ENCODE measurements around the gene BBS12. TPM values are rescaled to one million over a fixed set of nuclear protein-coding genes. Genes with fewer than 3 reads are reported as not detected.

BBS12 gene
- total RNA-seq, 1 experiment from 2014 or later: 2.4 TPM

DNA sequence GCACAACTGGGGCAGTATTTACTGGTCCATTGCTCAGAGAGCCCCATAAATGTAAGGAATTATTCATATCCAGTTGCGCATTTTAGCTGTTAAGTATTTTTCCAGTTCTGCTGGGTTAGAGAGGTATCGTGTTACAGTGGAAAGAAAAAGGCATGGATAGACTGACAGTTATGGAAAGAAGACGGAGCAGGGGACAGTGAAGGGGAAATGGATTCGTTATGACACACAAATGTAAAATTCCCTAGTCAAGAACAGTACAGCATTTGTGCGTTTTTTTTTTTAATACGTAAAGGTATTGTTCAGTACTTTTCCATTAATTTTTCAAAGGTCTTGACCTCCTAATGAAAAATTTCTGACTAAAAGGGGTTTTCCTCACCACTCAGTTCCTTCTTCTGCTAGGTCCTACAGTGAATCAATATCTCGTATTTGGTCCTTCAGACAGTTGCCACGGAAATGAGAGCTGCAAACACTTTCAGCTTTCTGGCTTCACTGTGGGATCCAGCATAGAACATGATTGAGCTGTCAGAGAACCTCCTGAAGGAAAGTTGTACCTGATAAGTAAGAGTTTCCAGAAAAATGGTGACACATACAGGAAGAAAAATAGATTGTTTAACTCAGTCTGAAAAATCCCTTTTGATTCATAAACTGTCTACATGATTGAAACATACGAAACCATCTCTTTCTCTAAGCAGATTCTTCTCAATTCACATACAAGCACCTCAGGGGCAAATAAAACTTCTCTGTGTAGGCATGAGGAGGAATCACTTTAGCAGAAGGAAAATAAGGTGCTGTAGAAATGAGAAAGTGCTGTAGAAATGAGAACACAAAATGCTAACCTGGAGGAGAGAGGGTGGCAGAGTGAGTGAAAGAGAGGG is 21.8 kb upstream of the BBS12 start:
- DNase-seq (ENCODE audit: low read depth): no peak
- in situ Hi-C loops (cut with HindIII; ENCODE audit: low pct_unique_long_range_greater_than_20kb, low sequenced_read_pairs): no loop called here

GRCh38 chr4:122711919-122712318 is 20.6 kb upstream of the BBS12 start:
- in situ Hi-C loops (cut with HindIII; ENCODE audit: low pct_unique_long_range_greater_than_20kb, low sequenced_read_pairs): no loop called here

DNA sequence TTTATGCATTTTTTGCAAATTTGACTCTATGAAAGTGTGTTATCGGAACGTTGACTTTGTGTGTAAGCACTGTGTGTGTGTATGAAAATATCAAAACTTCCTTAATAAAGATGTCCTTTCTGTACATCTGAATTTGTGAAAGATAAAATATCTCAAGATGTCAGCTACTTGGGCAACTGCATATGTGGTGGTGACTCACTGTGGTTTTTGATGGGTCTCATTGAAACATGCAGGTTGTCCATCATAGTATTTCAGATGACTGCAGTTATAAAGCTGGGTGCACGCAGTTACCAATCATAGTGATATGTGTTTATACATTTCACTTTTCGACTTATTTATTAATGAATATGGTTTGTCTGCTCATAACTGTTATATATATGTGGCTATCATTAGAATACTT is 19.7 kb upstream of the BBS12 start:
- in situ Hi-C loops (cut with HindIII; ENCODE audit: low pct_unique_long_range_greater_than_20kb, low sequenced_read_pairs): no loop called here
- DNase-seq (ENCODE audit: low read depth): no peak

More at GRCh38 chr4:122711919-122712318, 20.6 kb upstream of the BBS12 start:
- DNase-seq (ENCODE audit: low read depth): no peak

DNA sequence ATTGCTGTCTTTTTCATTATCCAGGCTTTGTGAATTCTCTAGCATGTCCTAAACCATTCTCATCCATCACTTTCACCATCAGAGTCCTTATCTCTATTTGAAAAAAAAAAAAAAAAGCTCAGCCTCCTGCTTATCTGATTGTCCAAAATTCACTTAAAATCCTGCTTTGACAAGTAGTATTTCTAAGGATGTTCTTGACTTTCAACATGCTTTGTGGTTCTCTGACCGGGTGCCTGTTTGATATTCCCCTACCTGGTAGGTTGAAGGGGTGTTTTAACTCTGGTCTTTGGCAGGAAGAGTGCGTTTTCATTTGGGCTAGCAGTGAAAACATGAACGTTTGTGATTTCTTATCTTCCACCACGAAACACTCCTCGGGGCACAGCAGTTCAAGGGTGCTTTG is 17.3 kb upstream of the BBS12 start:
- no peak for DNase-seq (ENCODE audit: low read depth)
- in situ Hi-C loops (cut with HindIII; ENCODE audit: low pct_unique_long_range_greater_than_20kb, low sequenced_read_pairs): no loop called here

GRCh38 chr4:122716825-122717448 is 15.6 kb upstream of the BBS12 start:
- DNase-seq (ENCODE audit: low read depth): peak; percentile 43
- in situ Hi-C loops (cut with HindIII; ENCODE audit: low pct_unique_long_range_greater_than_20kb, low sequenced_read_pairs): no loop called here

DNA sequence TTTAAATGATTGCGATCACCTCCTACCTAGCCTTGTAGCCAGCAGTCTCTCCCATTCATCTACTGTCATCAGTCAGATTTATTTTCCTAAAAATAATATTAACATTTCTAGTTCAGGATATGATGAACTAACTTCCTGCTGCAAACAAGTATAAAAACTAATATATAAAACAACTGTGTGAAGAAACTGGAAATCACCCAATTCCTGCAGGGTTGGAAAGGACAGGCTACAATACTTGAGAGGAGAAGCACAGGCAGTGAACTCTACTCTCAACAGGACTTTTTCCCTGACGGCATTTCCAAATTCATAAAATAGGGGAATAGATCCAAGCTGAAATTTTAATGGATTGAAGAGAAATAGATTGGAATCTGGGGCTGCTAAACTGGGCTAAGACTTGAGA is 14.2 kb upstream of the BBS12 start:
- in situ Hi-C loops (cut with HindIII; ENCODE audit: low pct_unique_long_range_greater_than_20kb, low sequenced_read_pairs): no loop called here
- DNase-seq (ENCODE audit: low read depth): no peak

DNA sequence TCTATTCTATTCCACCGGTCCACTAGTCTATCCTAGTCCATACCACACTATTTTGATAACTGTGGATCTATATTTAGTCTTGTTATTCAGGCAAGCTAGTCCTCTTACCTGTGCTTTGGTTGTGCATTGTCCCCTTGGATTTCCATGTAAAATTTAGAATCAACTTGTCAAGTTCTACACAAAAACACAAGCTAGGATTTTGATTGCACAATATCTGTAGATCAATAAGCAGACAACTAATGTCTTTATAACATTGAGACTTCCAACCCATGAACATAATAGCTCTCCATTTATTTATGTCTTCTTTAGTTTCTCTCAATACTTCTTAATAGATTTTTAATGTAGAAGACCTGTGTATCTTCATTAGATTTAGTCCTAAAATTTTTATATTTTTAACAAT is 10.2 kb upstream of the BBS12 start:
- in situ Hi-C loops (cut with HindIII; ENCODE audit: low pct_unique_long_range_greater_than_20kb, low sequenced_read_pairs): no loop called here
- no peak for DNase-seq (ENCODE audit: low read depth)

DNA sequence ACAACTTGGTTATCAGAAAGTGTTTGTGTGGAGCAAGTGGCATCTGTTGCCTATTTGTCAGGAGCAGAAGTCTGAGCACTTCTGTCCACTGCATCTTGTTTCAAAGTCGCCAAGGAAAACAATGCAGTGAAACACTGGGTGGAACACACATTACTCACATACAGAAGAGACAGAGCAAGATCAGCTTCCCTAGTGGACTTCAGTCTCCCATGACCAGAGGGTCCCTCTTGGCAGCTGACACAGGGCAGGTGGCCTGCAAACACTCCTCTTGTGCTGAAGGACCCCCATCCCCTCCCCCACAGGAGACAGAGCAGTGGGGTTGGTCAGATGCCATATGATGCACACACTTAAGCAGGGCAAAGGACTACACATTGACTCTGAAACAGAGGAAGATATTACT is 3.6 kb upstream of the BBS12 start:
- in situ Hi-C loops (cut with HindIII; ENCODE audit: low pct_unique_long_range_greater_than_20kb, low sequenced_read_pairs): no loop called here
- no peak for DNase-seq (ENCODE audit: low read depth)

- no peak for DNase-seq (ENCODE audit: low read depth)
- in situ Hi-C loops (cut with HindIII; ENCODE audit: low pct_unique_long_range_greater_than_20kb, low sequenced_read_pairs): no loop called here
Observed at GRCh38 chr4:122731676-122732075, 828 bp upstream of the BBS12 start.

DNA sequence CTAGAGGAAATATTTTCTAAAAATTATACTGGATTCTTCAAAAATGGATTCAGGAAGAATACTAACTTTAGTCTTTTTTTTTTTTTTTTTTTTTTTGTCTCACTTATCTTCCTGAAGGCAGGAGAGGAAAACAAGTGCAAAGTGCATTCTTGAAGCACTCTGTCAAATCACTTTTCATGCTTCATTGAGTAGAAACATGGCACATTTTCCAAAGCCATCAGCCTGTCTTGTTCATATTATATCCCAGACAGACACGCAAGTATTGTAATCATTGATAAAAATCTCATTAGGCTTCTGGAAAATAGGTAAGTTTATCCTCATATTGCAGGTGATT is 1.2 kb downstream of the BBS12 start:
- DNase-seq (ENCODE audit: low read depth): peak; percentile 68
- in situ Hi-C loops (cut with HindIII; ENCODE audit: low pct_unique_long_range_greater_than_20kb, low sequenced_read_pairs): no loop called here

GRCh38 chr4:122739174-122739573 is 6.7 kb downstream of the BBS12 start:
- in situ Hi-C loops (cut with HindIII; ENCODE audit: low pct_unique_long_range_greater_than_20kb, low sequenced_read_pairs): no loop called here
- DNase-seq (ENCODE audit: low read depth): no peak

DNA sequence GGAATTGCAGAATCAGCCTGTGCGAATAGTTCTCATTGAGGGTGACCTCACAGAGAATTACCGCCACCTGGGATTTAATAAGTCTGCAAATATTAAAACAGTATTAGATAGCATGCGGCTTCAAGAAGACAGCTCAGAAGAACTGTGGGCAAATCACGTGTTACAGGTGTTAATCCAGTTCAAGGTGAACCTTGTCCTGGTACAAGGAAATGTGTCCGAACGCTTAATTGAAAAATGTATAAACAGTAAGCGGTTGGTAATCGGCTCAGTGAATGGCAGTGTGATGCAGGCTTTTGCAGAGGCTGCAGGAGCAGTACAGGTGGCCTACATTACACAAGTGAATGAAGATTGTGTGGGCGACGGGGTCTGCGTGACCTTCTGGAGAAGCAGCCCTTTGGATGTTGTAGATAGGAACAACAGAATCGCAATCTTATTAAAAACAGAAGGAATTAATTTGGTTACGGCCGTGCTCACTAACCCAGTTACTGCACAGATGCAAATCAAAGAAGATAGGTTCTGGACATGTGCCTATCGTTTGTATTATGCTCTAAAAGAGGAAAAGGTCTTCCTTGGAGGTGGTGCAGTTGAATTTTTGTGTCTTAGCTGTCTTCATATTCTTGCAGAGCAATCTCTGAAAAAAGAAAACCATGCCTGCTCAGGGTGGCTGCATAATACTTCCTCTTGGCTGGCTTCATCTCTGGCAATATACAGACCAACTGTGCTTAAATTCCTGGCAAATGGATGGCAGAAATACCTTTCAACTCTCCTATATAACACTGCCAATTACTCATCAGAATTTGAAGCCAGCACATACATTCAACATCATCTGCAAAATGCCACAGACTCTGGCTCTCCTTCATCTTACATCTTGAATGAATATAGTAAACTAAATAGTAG is 10.7 kb downstream of the BBS12 start:
- no peak for DNase-seq (ENCODE audit: low read depth)
- in situ Hi-C loops (cut with HindIII; ENCODE audit: low pct_unique_long_range_greater_than_20kb, low sequenced_read_pairs): no loop called here

GRCh38 chr4:122744229-122744628 is 11.7 kb downstream of the BBS12 start:
- DNase-seq (ENCODE audit: low read depth): no peak
- in situ Hi-C loops (cut with HindIII; ENCODE audit: low pct_unique_long_range_greater_than_20kb, low sequenced_read_pairs): no loop called here

GRCh38 chr4:122746485-122746965 is 14.0 kb downstream of the BBS12 start:
- no peak for DNase-seq (ENCODE audit: low read depth)
- in situ Hi-C loops (cut with HindIII; ENCODE audit: low pct_unique_long_range_greater_than_20kb, low sequenced_read_pairs): no loop called here

DNA sequence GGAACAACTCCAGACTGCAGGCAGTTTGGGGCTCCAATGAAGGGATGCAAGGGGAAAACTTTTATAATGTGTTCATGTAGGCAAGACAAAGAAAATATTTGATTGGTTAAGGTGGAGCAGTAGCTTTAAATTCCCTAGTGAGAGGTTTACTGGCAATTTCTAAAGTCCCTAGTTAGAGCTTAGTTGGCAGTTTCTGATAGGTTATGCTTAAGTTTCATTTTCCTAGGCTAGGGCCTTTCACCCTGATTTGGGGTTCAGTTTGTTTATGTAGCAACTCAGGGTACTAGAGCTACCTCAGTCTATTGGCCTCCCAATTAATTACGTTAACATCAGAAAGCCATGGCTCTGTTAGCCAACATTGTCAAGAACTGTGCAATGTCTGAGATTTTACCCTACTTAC is 14.6 kb downstream of the BBS12 start:
- in situ Hi-C loops (cut with HindIII; ENCODE audit: low pct_unique_long_range_greater_than_20kb, low sequenced_read_pairs): no loop called here
- DNase-seq (ENCODE audit: low read depth): no peak

GRCh38 chr4:122747883-122748282 is 15.4 kb downstream of the BBS12 start:
- no peak for DNase-seq (ENCODE audit: low read depth)
- in situ Hi-C loops (cut with HindIII; ENCODE audit: low pct_unique_long_range_greater_than_20kb, low sequenced_read_pairs): no loop called here

GRCh38 chr4:122749704-122750454 is 17.4 kb downstream of the BBS12 start:
- no peak for DNase-seq (ENCODE audit: low read depth)
- in situ Hi-C loops (cut with HindIII; ENCODE audit: low pct_unique_long_range_greater_than_20kb, low sequenced_read_pairs): no loop called here

GRCh38 chr4:122755675-122756074 is 23.2 kb downstream of the BBS12 start:
- in situ Hi-C loops (cut with HindIII; ENCODE audit: low pct_unique_long_range_greater_than_20kb, low sequenced_read_pairs): no loop called here
- DNase-seq (ENCODE audit: low read depth): no peak

Measured in Caki2 (cell line).